ENCODE measurements around the gene PLPP1.

PLPP1 gene

DNA sequence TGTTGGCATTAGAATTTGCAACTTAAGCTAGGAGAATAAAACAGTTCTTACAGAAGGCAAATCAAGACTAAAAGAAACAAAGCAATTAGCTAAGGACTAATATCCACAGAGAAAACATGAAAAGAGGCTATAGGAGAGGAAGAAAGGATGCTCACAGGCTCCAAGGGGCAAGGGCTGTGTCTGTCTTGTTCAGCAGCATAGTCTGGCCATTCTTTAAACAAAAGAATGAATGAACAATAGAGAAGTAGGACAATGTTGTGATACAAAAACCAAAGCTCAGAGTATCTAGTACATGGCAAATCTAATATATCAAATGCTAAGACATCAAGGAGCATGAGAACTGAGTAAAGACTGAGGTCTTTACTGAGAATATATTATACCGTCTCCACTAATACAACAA is 39.5 kb downstream of the PLPP1 start:
- no peak for TF ChIP-seq CTCF (IDR thresholded peaks at IDR 0.05; ENCODE audit: insufficient read depth, low read depth, low read length, missing control alignments)
- DNase-seq (ENCODE audit: low read depth), result no peak
- no peak overlapping the region for H3K4me3 ChIP-seq (ENCODE audit: low read length)

DNA sequence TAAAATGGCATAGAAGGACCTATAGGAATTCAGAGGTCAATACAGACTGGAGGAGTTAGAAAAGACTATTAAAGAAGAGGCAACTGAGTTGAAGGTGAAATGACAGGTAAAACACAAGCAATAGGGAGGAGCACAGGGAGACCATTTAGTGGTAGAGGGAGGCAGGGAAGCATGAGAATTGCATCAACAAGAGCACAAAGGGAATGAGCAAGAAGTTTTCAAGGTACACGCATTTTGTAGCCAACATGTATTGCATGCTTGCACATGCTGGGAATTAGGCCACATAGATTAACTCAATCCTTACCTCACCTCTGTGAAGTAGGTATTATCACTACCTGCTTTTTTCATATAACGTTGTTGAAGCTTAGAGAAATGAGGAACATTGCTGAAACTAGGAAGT is 42.3 kb downstream of the PLPP1 start:
- H3K4me3 ChIP-seq (ENCODE audit: low read length), result no peak overlapping the region
- no peak for TF ChIP-seq CTCF (IDR thresholded peaks at IDR 0.05; ENCODE audit: insufficient read depth, low read depth, low read length, missing control alignments)
- DNase-seq (ENCODE audit: low read depth), result peak; percentile 85

DNA sequence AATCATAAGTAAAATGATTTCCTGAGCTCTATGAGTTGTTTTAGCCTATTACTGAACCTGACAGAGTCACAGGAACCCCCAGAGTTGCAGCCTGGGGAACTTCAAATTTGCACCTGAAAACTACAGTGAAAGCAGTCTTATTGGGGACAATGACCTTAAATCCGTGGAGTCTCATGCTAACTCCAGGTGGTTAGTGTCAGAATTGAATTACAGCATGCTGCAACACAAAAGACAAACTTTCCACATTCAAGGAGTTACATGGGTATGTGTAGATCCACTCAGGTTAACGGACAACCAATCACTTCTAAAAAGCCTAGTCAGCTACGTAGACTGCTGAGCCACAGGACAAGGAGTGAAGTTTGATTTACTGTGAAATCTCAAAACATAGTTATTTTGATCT is 49.7 kb downstream of the PLPP1 start:
- H3K4me3 ChIP-seq (ENCODE audit: low read length), result no peak overlapping the region
- no peak for DNase-seq (ENCODE audit: low read depth)
- TF ChIP-seq CTCF (IDR thresholded peaks at IDR 0.05; ENCODE audit: insufficient read depth, low read depth, low read length, missing control alignments), result no peak

DNA sequence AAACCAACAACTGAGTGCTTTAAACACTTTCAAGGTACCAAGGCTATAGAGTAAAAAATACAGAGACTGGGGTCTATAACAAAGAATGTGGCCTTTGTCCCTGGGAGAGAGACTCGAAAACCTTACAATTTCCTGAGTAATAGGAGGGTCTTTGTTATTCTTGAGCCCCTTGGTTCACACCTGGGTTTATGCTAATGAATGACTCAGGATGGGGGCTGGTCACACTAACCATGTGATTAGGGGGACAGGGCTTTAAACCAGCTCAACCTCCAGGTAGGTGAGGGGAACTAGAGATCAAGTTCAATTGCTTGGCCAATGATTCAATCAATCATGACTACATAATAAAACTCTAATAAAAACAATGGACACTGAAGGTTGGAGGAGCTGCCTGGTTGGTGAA is 50.2 kb downstream of the PLPP1 start:
- TF ChIP-seq CTCF (IDR thresholded peaks at IDR 0.05; ENCODE audit: insufficient read depth, low read depth, low read length, missing control alignments), result no peak
- no peak overlapping the region for H3K4me3 ChIP-seq (ENCODE audit: low read length)
- DNase-seq (ENCODE audit: low read depth), result no peak

DNA sequence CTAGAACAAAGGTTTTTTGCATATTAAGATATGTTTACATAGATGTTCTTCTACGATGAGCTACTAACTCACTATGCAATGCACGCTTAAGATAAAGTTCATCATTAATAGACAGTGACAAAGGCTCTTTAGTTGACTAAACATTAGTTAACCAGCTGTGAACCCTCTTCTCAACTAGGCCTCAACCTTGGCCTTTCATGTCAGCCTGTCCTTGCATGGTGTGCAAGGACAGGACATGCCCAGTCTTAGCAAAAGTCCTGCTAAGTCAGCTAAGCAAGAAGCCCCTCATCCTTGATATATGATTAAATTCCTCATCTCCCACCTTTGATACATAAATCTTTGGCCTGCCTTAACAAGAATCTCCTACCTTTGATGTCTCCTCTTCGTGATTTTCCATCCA is 50.9 kb downstream of the PLPP1 start:
- no peak for DNase-seq (ENCODE audit: low read depth)
- H3K4me3 ChIP-seq (ENCODE audit: low read length), result no peak overlapping the region
- TF ChIP-seq CTCF (IDR thresholded peaks at IDR 0.05; ENCODE audit: insufficient read depth, low read depth, low read length, missing control alignments), result no peak

DNA sequence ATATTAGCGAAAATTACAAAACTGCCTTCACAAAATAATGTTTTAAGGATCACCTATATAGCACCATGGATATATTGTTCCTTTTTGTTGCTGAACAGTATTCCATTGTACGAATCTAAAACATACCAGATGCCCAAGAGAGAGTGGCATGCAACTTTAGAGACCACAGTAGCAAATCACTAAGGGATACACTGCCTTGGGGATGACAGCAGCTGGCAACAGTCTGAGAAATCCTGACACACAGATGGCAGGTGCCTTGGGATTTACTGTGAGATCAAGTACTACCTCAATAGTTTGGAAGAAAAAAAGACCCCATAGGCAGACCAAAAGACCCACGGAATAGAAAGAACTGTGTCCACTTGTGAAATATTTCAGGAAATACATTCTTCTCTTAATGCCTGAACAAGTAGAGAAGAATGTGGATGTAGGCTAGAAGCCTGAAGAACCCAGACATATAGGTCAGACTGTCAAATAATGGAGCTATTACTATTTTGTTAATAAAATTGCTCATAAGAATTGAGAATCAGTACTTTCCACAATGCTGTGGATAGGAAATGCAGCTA is 53.4 kb downstream of the PLPP1 start:
- no peak for DNase-seq (ENCODE audit: low read depth)
- TF ChIP-seq CTCF (IDR thresholded peaks at IDR 0.05; ENCODE audit: insufficient read depth, low read depth, low read length, missing control alignments), result no peak
- H3K4me3 ChIP-seq (ENCODE audit: low read length), result no peak overlapping the region

- peak; percentile 27 for DNase-seq (ENCODE audit: low read depth)
- TF ChIP-seq CTCF (IDR thresholded peaks at IDR 0.05; ENCODE audit: insufficient read depth, low read depth, low read length, missing control alignments), result no peak
- no peak overlapping the region for H3K4me3 ChIP-seq (ENCODE audit: low read length)
Observed at GRCh38 chr5:55480781-55481180, 54.0 kb downstream of the PLPP1 start.
